Neural progenitor cell (in vitro differentiated cells): ENCODE measurements around the gene HIVEP1. TPM values are rescaled to one million over a fixed set of nuclear protein-coding genes. Genes with fewer than 3 reads are reported as not detected.

Experiments
- DNase-seq: peaks from one replicate; pipeline ENCODE4 v3.0.0-alpha.2; 2016; ENCODE audit warnings: low spot score
- H2AFZ ChIP-seq: fragments of 200-600 bp; sonication (generic); replicated peaks from 2 replicates; pipeline ENCODE4 v1.6.1; 2016; ENCODE audit warnings: antibody characterized with exemption
- H3F3A ChIP-seq: fragments of 200-600 bp; sonication (generic); 2 replicates; pipeline ENCODE4 v1.6.1; 2016; ENCODE audit warnings: antibody characterized with exemption, low read depth
- H3K27ac ChIP-seq: fragments of 200-600 bp; sonication (generic); 2 replicates; pipeline ENCODE4 v1.5.1; 2016; ENCODE audit warnings: mild to moderate bottlenecking
- H3K27me3 ChIP-seq: fragments of 200-600 bp; sonication (generic); 2 replicates; pipeline ENCODE4 v1.6.1; 2016; ENCODE audit warnings: mild to moderate bottlenecking, moderate library complexity
- H3K36me3 ChIP-seq: fragments of 200-600 bp; sonication (generic); 2 replicates; pipeline ENCODE4 v1.5.1; 2016
- H3K4me1 ChIP-seq: fragments of 200-600 bp; sonication (generic); 2 replicates; pipeline ENCODE4 v1.6.1; 2016; ENCODE audit warnings: mixed run types
- H3K4me2 ChIP-seq: fragments of 200-600 bp; sonication (generic); 2 replicates; pipeline ENCODE4 v1.6.1; 2016
- H3K4me3 ChIP-seq: fragments of 200-600 bp; sonication (generic); 2 replicates; pipeline ENCODE4 v1.5.1; 2016
- H3K79me2 ChIP-seq: fragments of 200-600 bp; sonication (generic); 2 replicates; pipeline ENCODE4 v1.6.1; 2016; ENCODE audit warnings: low read depth
- H3K9ac ChIP-seq: fragments of 200-600 bp; sonication (generic); 2 replicates; pipeline ENCODE4 v1.6.1; 2016
- H3K9me3 ChIP-seq: fragments of 200-600 bp; sonication (generic); 2 replicates; pipeline ENCODE4 v1.5.1; 2016; ENCODE audit warnings: low read depth
- H4K20me1 ChIP-seq: fragments of 200-600 bp; sonication (generic); 2 replicates; pipeline ENCODE4 v1.6.1; 2016; ENCODE audit warnings: low read depth
- H3K27ac Mint-ChIP-seq: 3 replicates; pipeline ENCODE4 v1.8.0; 2021; ENCODE audit warnings: mixed read lengths
- H3K27me3 Mint-ChIP-seq: 2 replicates; pipeline ENCODE4 v1.8.0; 2022; ENCODE audit warnings: low read depth, mild to moderate bottlenecking, inconsistent platforms, moderate library complexity, mixed read lengths; ENCODE audit not compliant: insufficient read depth
- H3K36me3 Mint-ChIP-seq: 3 replicates; pipeline ENCODE4 v1.8.0; 2021; ENCODE audit warnings: mixed read lengths
- H3K4me1 Mint-ChIP-seq: 3 replicates; pipeline ENCODE4 v1.8.0; 2021; ENCODE audit warnings: mixed read lengths
- H3K4me3 Mint-ChIP-seq: 3 replicates; pipeline ENCODE4 v1.8.0; 2021; ENCODE audit warnings: mild to moderate bottlenecking, moderate library complexity, mixed read lengths
- H3K9me3 Mint-ChIP-seq: 3 replicates; pipeline ENCODE4 v1.8.0; 2020; ENCODE audit warnings: mixed read lengths
- CTCF ChIP-seq: fragments of 200-600 bp; sonication (generic); IDR thresholded peaks from 2 replicates; pipeline ENCODE4 v1.5.1; 2017; ENCODE audit warnings: antibody characterized with exemption, mild to moderate bottlenecking
- EZH2 ChIP-seq: fragments of 200-600 bp; sonication (generic); IDR thresholded peaks from 2 replicates; pipeline ENCODE4 v1.6.1; 2017; ENCODE audit warnings: antibody characterized with exemption, mild to moderate bottlenecking, moderate library complexity
- EZH2phosphoT487 ChIP-seq: fragments of 200-600 bp; sonication (generic); IDR thresholded peaks from 2 replicates; pipeline ENCODE4 v1.6.1; 2017; ENCODE audit warnings: antibody characterized with exemption
- total RNA-seq: library from RNA; depleted of rRNA; stranded (reverse); fragments of >200 nt; gene quantifications from 2 replicates; pipeline ENCODE4 v1.2.3, GENCODE V29; 2015; ENCODE audit warnings: low replicate concordance

The HIVEP1 gene
- total RNA-seq, 1 donor from 2014 or later = 23.3 TPM

GRCh38 chr6:12029979-12030737 lies 18.0 kb downstream of the HIVEP1 start:
- H3K27me3 Mint-ChIP-seq = peaks cover 3% of the 10 kb centered on the region
- Histone ChIP-seq H3K9me3 (no peaks in the 10 kb centered on the region), H3K36me3 (no peaks in the 10 kb centered on the region), H3K4me1 (peaks cover 10% of the 10 kb centered on the region), H3K27ac (no peak overlapping the region), H3K4me2 (no peak overlapping the region), H3K9ac (no peak overlapping the region), H2AFZ (no peak overlapping the region), H3K27me3 (no peaks in the 10 kb centered on the region), H3F3A (no peaks in the 10 kb centered on the region), H3K79me2 (peaks cover 98% of the 10 kb centered on the region), H3K4me3 (no peak overlapping the region), H4K20me1 (peaks cover 13% of the 10 kb centered on the region)
- DNase-seq = no peak
- peaks cover 45% of the 10 kb centered on the region for H3K9me3 Mint-ChIP-seq
- no peak overlapping the region for H3K27ac Mint-ChIP-seq
- TF ChIP-seq CTCF = no peak
- TF ChIP-seq EZH2 = no peak
- TF ChIP-seq EZH2phosphoT487 = no peak
- H3K4me1 Mint-ChIP-seq = peaks cover 11% of the 10 kb centered on the region
- no peak overlapping the region for H3K4me3 Mint-ChIP-seq
- H3K36me3 Mint-ChIP-seq = peaks cover 63% of the 10 kb centered on the region

- Mint-ChIP-seq H3K4me1 (peaks cover 11% of the 10 kb centered on the region), H3K27me3 (peaks cover 3% of the 10 kb centered on the region), H3K9me3 (peaks cover 44% of the 10 kb centered on the region), H3K4me3 (no peak overlapping the region), H3K36me3 (peaks cover 57% of the 10 kb centered on the region), H3K27ac (no peak overlapping the region)
- no peak for DNase-seq
- no peak overlapping the region for H3K4me2 ChIP-seq
- peaks cover 13% of the 10 kb centered on the region for H4K20me1 ChIP-seq
- H3K4me1 ChIP-seq = peaks cover 10% of the 10 kb centered on the region
- H2AFZ ChIP-seq = no peak overlapping the region
- TF ChIP-seq EZH2 = no peak
- TF ChIP-seq EZH2phosphoT487 = no peak
- no peak for TF ChIP-seq CTCF
- no peaks in the 10 kb centered on the region for H3F3A ChIP-seq
- no peak overlapping the region for H3K4me3 ChIP-seq
- H3K9ac ChIP-seq = no peak overlapping the region
- no peaks in the 10 kb centered on the region for H3K27me3 ChIP-seq
- peaks cover 99% of the 10 kb centered on the region for H3K79me2 ChIP-seq
- no peaks in the 10 kb centered on the region for H3K9me3 ChIP-seq
- no peak overlapping the region for H3K27ac ChIP-seq
- H3K36me3 ChIP-seq = no peaks in the 10 kb centered on the region
Measured at GRCh38 chr6:12030993-12031550, 19.0 kb downstream of the HIVEP1 start.

GRCh38 chr6:12032783-12033573 lies 20.9 kb downstream of the HIVEP1 start:
- no peak overlapping the region for H3K9ac ChIP-seq
- H3K4me1 ChIP-seq = peaks cover 10% of the 10 kb centered on the region
- H3K4me1 Mint-ChIP-seq = peaks cover 11% of the 10 kb centered on the region
- H3K27me3 Mint-ChIP-seq = peaks cover 3% of the 10 kb centered on the region
- TF ChIP-seq EZH2phosphoT487 (no peak), EZH2 (no peak), CTCF (no peak)
- no peak overlapping the region for H3K4me2 ChIP-seq
- H3K36me3 ChIP-seq = no peaks in the 10 kb centered on the region
- H3K27me3 ChIP-seq = no peaks in the 10 kb centered on the region
- H3K4me3 Mint-ChIP-seq = no peak overlapping the region
- no peak overlapping the region for H2AFZ ChIP-seq
- peaks cover 52% of the 10 kb centered on the region for H3K36me3 Mint-ChIP-seq
- no peaks in the 10 kb centered on the region for H3F3A ChIP-seq
- no peak for DNase-seq
- H3K4me3 ChIP-seq = no peak overlapping the region
- peaks cover 13% of the 10 kb centered on the region for H4K20me1 ChIP-seq
- no peak overlapping the region for H3K27ac ChIP-seq
- H3K9me3 Mint-ChIP-seq = peaks cover 30% of the 10 kb centered on the region
- no peaks in the 10 kb centered on the region for H3K9me3 ChIP-seq
- no peak overlapping the region for H3K27ac Mint-ChIP-seq
- H3K79me2 ChIP-seq = peaks cover 99% of the 10 kb centered on the region
